ENCODE data around the gene WDFY2.
"Not testable (repeated sequence)": the region's sequence is repeated elsewhere in the genome, so short reads cannot be mapped to it uniquely, and the experiment has no call there.

Gene WDFY2

GRCh38 chr13:51590971-51591627 is 6.8 kb downstream of the WDFY2 start:
- no peak overlapping the region for H3K9ac ChIP-seq (ENCODE audit: low read depth, low read length)

GRCh38 chr13:51591938-51592337 is 7.7 kb downstream of the WDFY2 start:
- not testable (repeated sequence) for H3K4me3 ChIP-seq (ENCODE audit: low read length); H3K27ac ChIP-seq (ENCODE audit: low read length); H3K9me3 ChIP-seq (ENCODE audit: insufficient read depth, low read depth, low read length); H3K27me3 ChIP-seq (ENCODE audit: insufficient read depth, low read length); H3K9ac ChIP-seq (ENCODE audit: low read depth, low read length); H3K36me3 ChIP-seq (ENCODE audit: insufficient read depth, low read depth, low read length)
- H3K4me1 ChIP-seq (ENCODE audit: insufficient read depth, low read length): peaks cover 78% of the 10 kb centered on the region

More at GRCh38 chr13:51590971-51591627, 6.8 kb downstream of the WDFY2 start:
- Histone ChIP-seq H3K36me3 (ENCODE audit: insufficient read depth, low read depth, low read length) (no peaks in the 10 kb centered on the region), H3K27me3 (ENCODE audit: insufficient read depth, low read length) (no peaks in the 10 kb centered on the region), H3K9me3 (ENCODE audit: insufficient read depth, low read depth, low read length) (no peaks in the 10 kb centered on the region), H3K4me3 (ENCODE audit: low read length) (no peak overlapping the region), H3K4me1 (ENCODE audit: insufficient read depth, low read length) (peaks cover 71% of the 10 kb centered on the region), H3K27ac (ENCODE audit: low read length) (no peak overlapping the region)

- Histone ChIP-seq H3K9me3 (ENCODE audit: insufficient read depth, low read depth, low read length) (no peaks in the 10 kb centered on the region), H3K27me3 (ENCODE audit: insufficient read depth, low read length) (no peaks in the 10 kb centered on the region), H3K9ac (ENCODE audit: low read depth, low read length) (no peak overlapping the region), H3K4me3 (ENCODE audit: low read length) (no peak overlapping the region), H3K27ac (ENCODE audit: low read length) (no peak overlapping the region), H3K36me3 (ENCODE audit: insufficient read depth, low read depth, low read length) (no peaks in the 10 kb centered on the region), H3K4me1 (ENCODE audit: insufficient read depth, low read length) (peaks cover 62% of the 10 kb centered on the region)
These were observed 10.2 kb downstream of the WDFY2 start for GRCh38 chr13:51594432-51594831.

GRCh38 chr13:51595416-51595815 is 11.2 kb downstream of the WDFY2 start:
- Histone ChIP-seq H3K4me1 (ENCODE audit: insufficient read depth, low read length) (peaks cover 52% of the 10 kb centered on the region), H3K36me3 (ENCODE audit: insufficient read depth, low read depth, low read length) (no peaks in the 10 kb centered on the region), H3K4me3 (ENCODE audit: low read length) (no peak overlapping the region), H3K9ac (ENCODE audit: low read depth, low read length) (no peak overlapping the region), H3K9me3 (ENCODE audit: insufficient read depth, low read depth, low read length) (no peaks in the 10 kb centered on the region), H3K27ac (ENCODE audit: low read length) (no peak overlapping the region), H3K27me3 (ENCODE audit: insufficient read depth, low read length) (no peaks in the 10 kb centered on the region)

GRCh38 chr13:51596541-51596940 is 12.3 kb downstream of the WDFY2 start:
- Histone ChIP-seq H3K27ac (ENCODE audit: low read length) (no peak overlapping the region), H3K4me1 (ENCODE audit: insufficient read depth, low read length) (peaks cover 40% of the 10 kb centered on the region), H3K4me3 (ENCODE audit: low read length) (no peak overlapping the region), H3K36me3 (ENCODE audit: insufficient read depth, low read depth, low read length) (no peaks in the 10 kb centered on the region), H3K27me3 (ENCODE audit: insufficient read depth, low read length) (no peaks in the 10 kb centered on the region), H3K9me3 (ENCODE audit: insufficient read depth, low read depth, low read length) (no peaks in the 10 kb centered on the region), H3K9ac (ENCODE audit: low read depth, low read length) (no peak overlapping the region)

GRCh38 chr13:51599444-51600176 is 15.3 kb downstream of the WDFY2 start:
- Histone ChIP-seq H3K27ac (ENCODE audit: low read length) (no peak overlapping the region), H3K9ac (ENCODE audit: low read depth, low read length) (no peak overlapping the region), H3K27me3 (ENCODE audit: insufficient read depth, low read length) (no peaks in the 10 kb centered on the region), H3K9me3 (ENCODE audit: insufficient read depth, low read depth, low read length) (no peaks in the 10 kb centered on the region), H3K4me3 (ENCODE audit: low read length) (no peak overlapping the region), H3K36me3 (ENCODE audit: insufficient read depth, low read depth, low read length) (peaks cover 9% of the 10 kb centered on the region; the same call in 1 of the 2 replicates), H3K4me1 (ENCODE audit: insufficient read depth, low read length) (peaks cover 38% of the 10 kb centered on the region)

- H3K36me3 ChIP-seq (ENCODE audit: insufficient read depth, low read depth, low read length): peaks cover 9% of the 10 kb centered on the region; the same call in 1 of the 2 replicates
- no peaks in the 10 kb centered on the region for H3K9me3 ChIP-seq (ENCODE audit: insufficient read depth, low read depth, low read length)
- no peak overlapping the region for H3K27ac ChIP-seq (ENCODE audit: low read length)
- H3K4me3 ChIP-seq (ENCODE audit: low read length): no peak overlapping the region
- no peaks in the 10 kb centered on the region for H3K27me3 ChIP-seq (ENCODE audit: insufficient read depth, low read length)
- H3K4me1 ChIP-seq (ENCODE audit: insufficient read depth, low read length): peaks cover 30% of the 10 kb centered on the region; the same call in 1 of the 2 replicates
- H3K9ac ChIP-seq (ENCODE audit: low read depth, low read length): no peak overlapping the region
These were observed 16.4 kb downstream of the WDFY2 start for GRCh38 chr13:51600703-51601102.

- Histone ChIP-seq H3K9me3 (ENCODE audit: insufficient read depth, low read depth, low read length) (no peaks in the 10 kb centered on the region), H3K27me3 (ENCODE audit: insufficient read depth, low read length) (no peaks in the 10 kb centered on the region), H3K4me1 (ENCODE audit: insufficient read depth, low read length) (peaks cover 21% of the 10 kb centered on the region; the same call in 1 of the 2 replicates), H3K36me3 (ENCODE audit: insufficient read depth, low read depth, low read length) (peaks cover 9% of the 10 kb centered on the region; the same call in 1 of the 2 replicates), H3K27ac (ENCODE audit: low read length) (no peak overlapping the region), H3K4me3 (ENCODE audit: low read length) (no peak overlapping the region), H3K9ac (ENCODE audit: low read depth, low read length) (no peak overlapping the region)
These were observed 17.6 kb downstream of the WDFY2 start for GRCh38 chr13:51601601-51602565.

- Histone ChIP-seq H3K9me3 (ENCODE audit: insufficient read depth, low read depth, low read length) (0 out of 2 replicates have a peak, but pooled peaks cover 4% of the 10 kb centered on the region), H3K4me3 (ENCODE audit: low read length) (no peak overlapping the region), H3K27me3 (ENCODE audit: insufficient read depth, low read length) (no peaks in the 10 kb centered on the region), H3K9ac (ENCODE audit: low read depth, low read length) (no peak overlapping the region), H3K4me1 (ENCODE audit: insufficient read depth, low read length) (peaks cover 13% of the 10 kb centered on the region; the same call in 1 of the 2 replicates), H3K36me3 (ENCODE audit: insufficient read depth, low read depth, low read length) (peaks cover 9% of the 10 kb centered on the region; the same call in 1 of the 2 replicates), H3K27ac (ENCODE audit: low read length) (no peak overlapping the region)
These were observed 19.5 kb downstream of the WDFY2 start for GRCh38 chr13:51603716-51604115.

GRCh38 chr13:51605698-51606097 is 21.4 kb downstream of the WDFY2 start:
- H3K27me3 ChIP-seq (ENCODE audit: insufficient read depth, low read length): no peaks in the 10 kb centered on the region
- H3K9me3 ChIP-seq (ENCODE audit: insufficient read depth, low read depth, low read length): 0 out of 2 replicates have a peak, but pooled peaks cover 4% of the 10 kb centered on the region
- peaks cover 9% of the 10 kb centered on the region; the same call in 1 of the 2 replicates for H3K36me3 ChIP-seq (ENCODE audit: insufficient read depth, low read depth, low read length)
- H3K4me3 ChIP-seq (ENCODE audit: low read length): no peak overlapping the region
- no peak overlapping the region for H3K27ac ChIP-seq (ENCODE audit: low read length)
- H3K9ac ChIP-seq (ENCODE audit: low read depth, low read length): no peak overlapping the region
- peaks cover 15% of the 10 kb centered on the region; the same call in 1 of the 2 replicates for H3K4me1 ChIP-seq (ENCODE audit: insufficient read depth, low read length)

- Histone ChIP-seq H3K4me1 (ENCODE audit: insufficient read depth, low read length) (peaks cover 15% of the 10 kb centered on the region; the same call in 1 of the 2 replicates), H3K9me3 (ENCODE audit: insufficient read depth, low read depth, low read length) (0 out of 2 replicates have a peak, but pooled peaks cover 4% of the 10 kb centered on the region), H3K9ac (ENCODE audit: low read depth, low read length) (no peak overlapping the region), H3K36me3 (ENCODE audit: insufficient read depth, low read depth, low read length) (peaks cover 5% of the 10 kb centered on the region; the same call in 1 of the 2 replicates), H3K27me3 (ENCODE audit: insufficient read depth, low read length) (no peaks in the 10 kb centered on the region), H3K27ac (ENCODE audit: low read length) (no peak overlapping the region), H3K4me3 (ENCODE audit: low read length) (no peak overlapping the region)
These were observed 22.9 kb downstream of the WDFY2 start for GRCh38 chr13:51607165-51607564.
